SU-DHL-6 (cell line): ENCODE data around the gene ZKSCAN1.

Source experiments
- H2AFZ ChIP-seq: fragments of 200-600 bp; sonication (generic); 2 replicates; pipeline ENCODE4 v1.6.1; 2014; ENCODE audit warnings: low read depth, mild to moderate bottlenecking, moderate library complexity, mixed read lengths, antibody characterized with exemption, low read length; ENCODE audit not compliant: severe bottlenecking
- H3F3A ChIP-seq: fragments of 200-600 bp; shearing (Covaris generic); 2 replicates; pipeline ENCODE4 v1.6.0; 2016; ENCODE audit warnings: antibody characterized with exemption, mild to moderate bottlenecking; ENCODE audit not compliant: insufficient read depth
- H3K27ac ChIP-seq: fragments of 200-600 bp; sonication (generic); 2 replicates; pipeline ENCODE4 v1.5.1; 2016; ENCODE audit warnings: low read depth, mild to moderate bottlenecking, low read length, moderate library complexity, mixed read lengths
- H3K27me3 ChIP-seq: fragments of 200-600 bp; sonication (generic), shearing (Covaris generic); 2 replicates; pipeline ENCODE4 v1.6.0; 2014; ENCODE audit warnings: mild to moderate bottlenecking, low read length
- H3K36me3 ChIP-seq: fragments of 200-600 bp; sonication (generic); 2 replicates; pipeline ENCODE4 v1.6.1; 2014; ENCODE audit warnings: mild to moderate bottlenecking, low read length, mixed read lengths
- H3K4me2 ChIP-seq: fragments of 300-600, 200-600 bp; shearing (Covaris generic), sonication (generic); 2 replicates; pipeline ENCODE4 v1.6.0; 2014; ENCODE audit warnings: low read length, low read depth, mild to moderate bottlenecking; ENCODE audit not compliant: poor library complexity, severe bottlenecking
- H3K4me3 ChIP-seq: fragments of 200-600 bp; sonication (generic); 2 replicates; pipeline ENCODE4 v1.5.1; 2014; ENCODE audit warnings: antibody characterized with exemption, low read length, mild to moderate bottlenecking, mixed read lengths; ENCODE audit not compliant: insufficient read depth, poor library complexity, severe bottlenecking
- H3K79me2 ChIP-seq: fragments of 200-600 bp; sonication (generic); 2 replicates; pipeline ENCODE4 v1.6.1; 2014; ENCODE audit warnings: mild to moderate bottlenecking, low read length, moderate library complexity; ENCODE audit not compliant: insufficient read depth
- H3K9ac ChIP-seq: fragments of 200-600 bp; sonication (generic); 2 replicates; pipeline ENCODE4 v1.7.0; 2014; ENCODE audit warnings: mild to moderate bottlenecking, low read length
- H3K9me2 ChIP-seq: fragments of 200-600 bp; sonication (generic); replicated peaks from 2 replicates; pipeline ENCODE4 v1.6.1; 2014; ENCODE audit warnings: low read length; ENCODE audit not compliant: insufficient read depth
- H3K9me3 ChIP-seq: fragments of 200-600 bp; sonication (generic); 2 replicates; pipeline ENCODE4 v1.6.1; 2014; ENCODE audit warnings: low read length, mixed read lengths; ENCODE audit not compliant: insufficient read depth
- H4K20me1 ChIP-seq: fragments of 200-600 bp; sonication (generic); 2 replicates; pipeline ENCODE4 v1.6.1; 2014; ENCODE audit warnings: low read depth, mild to moderate bottlenecking, antibody characterized with exemption, low read length, moderate library complexity, mixed read lengths
- CTCF ChIP-seq: fragments of 200-600 bp; sonication (generic); IDR thresholded peaks from one replicate; pipeline ENCODE4 v1.5.1; 2017; ENCODE audit warnings: antibody characterized with exemption, mild to moderate bottlenecking, low read length, moderate library complexity; ENCODE audit not compliant: insufficient read depth, poor library complexity, severe bottlenecking
- EZH2phosphoT487 ChIP-seq: fragments of 200-600 bp; sonication (generic), shearing (Covaris generic); conservative IDR thresholded peaks from 2 replicates; pipeline ENCODE4 v1.6.1; 2018; ENCODE audit warnings: mild to moderate bottlenecking, antibody characterized with exemption, low read length, moderate library complexity, mixed read lengths

Gene ZKSCAN1

GRCh38 chr7:100022621-100023020, 7.2 kb downstream of the ZKSCAN1 start:
- H3K27ac ChIP-seq: no peak overlapping the region
- no peak overlapping the region for H3K4me2 ChIP-seq
- H3K4me3 ChIP-seq: no peak overlapping the region
- H3K9me2 ChIP-seq: no peaks in the 10 kb centered on the region
- no peak for TF ChIP-seq CTCF
- no peak for TF ChIP-seq EZH2phosphoT487
- H4K20me1 ChIP-seq: no peaks in the 10 kb centered on the region
- no peaks in the 10 kb centered on the region for H3K9me3 ChIP-seq
- H3F3A ChIP-seq: peaks cover 8% of the 10 kb centered on the region
- H3K27me3 ChIP-seq: no peaks in the 10 kb centered on the region
- H3K36me3 ChIP-seq: peaks cover 12% of the 10 kb centered on the region
- no peak overlapping the region for H2AFZ ChIP-seq
- no peak overlapping the region for H3K9ac ChIP-seq
- H3K79me2 ChIP-seq: peaks cover 49% of the 10 kb centered on the region

GRCh38 chr7:100023526-100023925, 8.1 kb downstream of the ZKSCAN1 start:
- H3K27ac ChIP-seq: no peak overlapping the region
- no peak overlapping the region for H2AFZ ChIP-seq
- no peak overlapping the region for H3K4me2 ChIP-seq
- no peaks in the 10 kb centered on the region for H3K9me2 ChIP-seq
- no peaks in the 10 kb centered on the region for H3K27me3 ChIP-seq
- peaks cover 40% of the 10 kb centered on the region for H3K79me2 ChIP-seq
- no peaks in the 10 kb centered on the region for H4K20me1 ChIP-seq
- no peak for TF ChIP-seq EZH2phosphoT487
- no peak for TF ChIP-seq CTCF
- H3F3A ChIP-seq: peaks cover 8% of the 10 kb centered on the region
- no peak overlapping the region for H3K4me3 ChIP-seq
- peaks cover 12% of the 10 kb centered on the region for H3K36me3 ChIP-seq
- no peaks in the 10 kb centered on the region for H3K9me3 ChIP-seq
- no peak overlapping the region for H3K9ac ChIP-seq

- H3K9ac ChIP-seq: no peak overlapping the region
- H3K4me2 ChIP-seq: no peak overlapping the region
- TF ChIP-seq EZH2phosphoT487 (no peak), CTCF (no peak)
- no peaks in the 10 kb centered on the region for H3K9me3 ChIP-seq
- H4K20me1 ChIP-seq: no peaks in the 10 kb centered on the region
- H3K27me3 ChIP-seq: no peaks in the 10 kb centered on the region
- H3K27ac ChIP-seq: no peak overlapping the region
- peaks cover 8% of the 10 kb centered on the region for H3F3A ChIP-seq
- no peaks in the 10 kb centered on the region for H3K9me2 ChIP-seq
- H3K79me2 ChIP-seq: peaks cover 34% of the 10 kb centered on the region
- peaks cover 12% of the 10 kb centered on the region for H3K36me3 ChIP-seq
- no peak overlapping the region for H2AFZ ChIP-seq
- no peak overlapping the region for H3K4me3 ChIP-seq
Measured at GRCh38 chr7:100024020-100024619, 8.7 kb downstream of the ZKSCAN1 start.
